ENCODE measurements around the gene DIPK1A.

DIPK1A gene

GRCh38 chr1:92923664-92924063 lies 37.6 kb downstream of the DIPK1A start:
- H3K4me3 ChIP-seq (ENCODE audit: low read depth, low read length) = no peak overlapping the region
- no peak for DNase-seq (ENCODE audit: low read depth)
- TF ChIP-seq POLR2A (IDR thresholded peaks at IDR 0.05; ENCODE audit: extremely low read depth, insufficient read length) (no peak), MAX (IDR thresholded peaks at IDR 0.05; ENCODE audit: low read depth, low read length) (no peak), CTCF (IDR thresholded peaks at IDR 0.05; ENCODE audit: low read depth, low read length) (no peak), MYC (IDR thresholded peaks at IDR 0.05; ENCODE audit: low read depth, low read length) (no peak)

- no peak overlapping the region for H3K4me3 ChIP-seq (ENCODE audit: low read depth, low read length)
- no peak for DNase-seq (ENCODE audit: low read depth)
- TF ChIP-seq MAX (IDR thresholded peaks at IDR 0.05; ENCODE audit: low read depth, low read length) = no peak
- TF ChIP-seq MYC (IDR thresholded peaks at IDR 0.05; ENCODE audit: low read depth, low read length) = no peak
Measured at GRCh38 chr1:92922356-92923035, 38.8 kb downstream of the DIPK1A start.

GRCh38 chr1:92921031-92922023 lies 39.9 kb downstream of the DIPK1A start:
- no peak for DNase-seq (ENCODE audit: low read depth)
- no peak for TF ChIP-seq CTCF (IDR thresholded peaks at IDR 0.05; ENCODE audit: low read depth, low read length)
- no peak for TF ChIP-seq MYC (IDR thresholded peaks at IDR 0.05; ENCODE audit: low read depth, low read length)
- TF ChIP-seq POLR2A (IDR thresholded peaks at IDR 0.05; ENCODE audit: extremely low read depth, insufficient read length) = no peak
- no peak for TF ChIP-seq MAX (IDR thresholded peaks at IDR 0.05; ENCODE audit: low read depth, low read length)
- H3K4me3 ChIP-seq (ENCODE audit: low read depth, low read length) = no peak overlapping the region

GRCh38 chr1:92916899-92917298 lies 44.4 kb downstream of the DIPK1A start:
- TF ChIP-seq MYC (IDR thresholded peaks at IDR 0.05; ENCODE audit: low read depth, low read length) = no peak
- no peak for TF ChIP-seq POLR2A (IDR thresholded peaks at IDR 0.05; ENCODE audit: extremely low read depth, insufficient read length)
- no peak for TF ChIP-seq CTCF (IDR thresholded peaks at IDR 0.05; ENCODE audit: low read depth, low read length)
- no peak for TF ChIP-seq MAX (IDR thresholded peaks at IDR 0.05; ENCODE audit: low read depth, low read length)
- no peak for DNase-seq (ENCODE audit: low read depth)
- H3K4me3 ChIP-seq (ENCODE audit: low read depth, low read length) = no peak overlapping the region

GRCh38 chr1:92915547-92915946 lies 45.7 kb downstream of the DIPK1A start:
- H3K4me3 ChIP-seq (ENCODE audit: low read depth, low read length) = no peak overlapping the region
- DNase-seq (ENCODE audit: low read depth) = no peak
- TF ChIP-seq CTCF (IDR thresholded peaks at IDR 0.05; ENCODE audit: low read depth, low read length) = no peak
- no peak for TF ChIP-seq MAX (IDR thresholded peaks at IDR 0.05; ENCODE audit: low read depth, low read length)

Measured in NB4 (cell line).